GM12891 (cell line): ENCODE data around the gene SORBS1.

Experiments used
- DNase-seq: peaks from one replicate; pipeline ENCODE4 v3.0.0; 2011; ENCODE audit warnings: low spot score; ENCODE audit not compliant: insufficient read length
- FAIRE-seq: peaks from 2 replicates; lab custom pipeline; 2011; peaks lifted over from hg19 to GRCh38; lab: Jason Lieb, UNC
- PAX5 ChIP-seq: IDR thresholded peaks from 2 replicates; pipeline ENCODE4 v1.6.1; 2011; ENCODE audit warnings: low read length, moderate library complexity, mild to moderate bottlenecking; ENCODE audit not compliant: insufficient read depth, severe bottlenecking
- POLR2A ChIP-seq: IDR thresholded peaks from 2 replicates; pipeline ENCODE4 v1.6.1; 2011; ENCODE audit warnings: low read depth, low read length, control low read depth
- POLR2AphosphoS5 ChIP-seq: IDR thresholded peaks from 2 replicates; pipeline ENCODE4 v1.6.1; 2011; ENCODE audit warnings: low read depth, low read length, control low read depth
- POU2F2 ChIP-seq: IDR thresholded peaks from 2 replicates; pipeline ENCODE4 v1.6.1; 2011; ENCODE audit warnings: low read depth, mild to moderate bottlenecking, control low read depth, low read length, moderate library complexity
- SPI1 ChIP-seq: IDR thresholded peaks from 2 replicates; pipeline ENCODE4 v1.6.1; 2011; ENCODE audit warnings: low read depth, low read length, control low read depth
- TAF1 ChIP-seq: IDR thresholded peaks from 2 replicates; pipeline ENCODE4 v1.6.1; 2011; ENCODE audit warnings: low read depth, low read length, control low read depth

SORBS1 gene

GRCh38 chr10:95337423-95338160 lies 223.6 kb downstream of the SORBS1 start:
- TF ChIP-seq POLR2AphosphoS5 (no peak), POU2F2 (no peak), PAX5 (no peak), SPI1 (no peak), POLR2A (no peak), TAF1 (no peak)
- no peak for FAIRE-seq
- no peak for DNase-seq

GRCh38 chr10:95336702-95337101 lies 224.5 kb downstream of the SORBS1 start:
- no peak for TF ChIP-seq POLR2A
- TF ChIP-seq POLR2AphosphoS5: no peak
- no peak for TF ChIP-seq POU2F2
- no peak for TF ChIP-seq PAX5
- TF ChIP-seq SPI1: no peak
- DNase-seq (no peak), FAIRE-seq (no peak)

- no peak for FAIRE-seq
- TF ChIP-seq POLR2AphosphoS5 (no peak), TAF1 (no peak), SPI1 (no peak), PAX5 (no peak), POU2F2 (no peak), POLR2A (no peak)
- no peak for DNase-seq
Measured at GRCh38 chr10:95335933-95336699, 225.1 kb downstream of the SORBS1 start.

- no peak for DNase-seq
- no peak for FAIRE-seq
- TF ChIP-seq POU2F2: no peak
- TF ChIP-seq PAX5: no peak
- no peak for TF ChIP-seq POLR2AphosphoS5
- TF ChIP-seq POLR2A: no peak
- TF ChIP-seq TAF1: no peak
- TF ChIP-seq SPI1: no peak
Measured at GRCh38 chr10:95334805-95335144, 226.4 kb downstream of the SORBS1 start.

GRCh38 chr10:95333997-95334804 lies 227.0 kb downstream of the SORBS1 start:
- TF ChIP-seq POLR2AphosphoS5 (no peak), TAF1 (no peak), SPI1 (no peak), POU2F2 (no peak), POLR2A (no peak), PAX5 (no peak)
- DNase-seq (no peak), FAIRE-seq (no peak)

GRCh38 chr10:95332666-95333249 lies 228.4 kb downstream of the SORBS1 start:
- FAIRE-seq: no peak
- DNase-seq: no peak
- no peak for TF ChIP-seq POU2F2
- TF ChIP-seq POLR2A: no peak
- TF ChIP-seq SPI1: no peak
- TF ChIP-seq PAX5: no peak
- TF ChIP-seq POLR2AphosphoS5: no peak
- no peak for TF ChIP-seq TAF1

- TF ChIP-seq PAX5: no peak
- no peak for TF ChIP-seq POLR2AphosphoS5
- no peak for TF ChIP-seq SPI1
- TF ChIP-seq POLR2A: no peak
- TF ChIP-seq POU2F2: no peak
- TF ChIP-seq TAF1: no peak
- FAIRE-seq: no peak
- no peak for DNase-seq
Measured at GRCh38 chr10:95331596-95332130, 229.5 kb downstream of the SORBS1 start.

GRCh38 chr10:95330966-95331453 lies 230.2 kb downstream of the SORBS1 start:
- FAIRE-seq: no peak
- DNase-seq: no peak
- no peak for TF ChIP-seq SPI1
